ENCODE measurements around the gene ING1. TPM values are rescaled to one million over a fixed set of nuclear protein-coding genes. Genes with fewer than 3 reads are reported as not detected.

ING1 gene
- total and polyA plus RNA-seq, 8 donors = 9.3 to 24.3 (median 21.7) TPM

GRCh38 chr13:110702591-110703526 is 10.6 kb upstream of the ING1 start:
- ATAC-seq (no peak), DNase-seq (no peak)
- Histone ChIP-seq H3K36me3 (peaks cover 0 to 37% of the 10 kb centered on the region in 2 donors), H3K27me3 (no peaks in the 10 kb centered on the region), H3K9me3 (no peaks in the 10 kb centered on the region), H3K4me3 (no peak overlapping the region), H3K4me1 (peaks cover 14 to 69% of the 10 kb centered on the region in 2 donors), H3K27ac (no peak overlapping the region)
- intact Hi-C loops (cut with DNase I) = no loop called here
- TF ChIP-seq CTCF (IDR thresholded peaks at IDR 0.05) = no peak

- DNase-seq (no peak), ATAC-seq (no peak)
- peaks cover 14 to 44% of the 10 kb centered on the region in 2 donors for H3K4me1 ChIP-seq
- peak overlapping the region; percentile 65 to 78 for H3K27ac ChIP-seq
- intact Hi-C loops (cut with DNase I) = no loop called here
- H3K9me3 ChIP-seq = no peaks in the 10 kb centered on the region
- no peaks in the 10 kb centered on the region for H3K27me3 ChIP-seq
- peak overlapping the region; percentile 57 to 62 for H3K4me3 ChIP-seq
- H3K36me3 ChIP-seq = peaks cover 0 to 13% of the 10 kb centered on the region in 2 donors
- TF ChIP-seq CTCF (IDR thresholded peaks at IDR 0.05) = no peak
Measured at GRCh38 chr13:110705356-110705825, 8.1 kb upstream of the ING1 start.

GRCh38 chr13:110705826-110706569 is 7.5 kb upstream of the ING1 start, which contains the start of gene CARS2:
Gene CARS2, minus strand, starts transcription at chr13:110706116. Its CDS starts 23 bp downstream, at chr13:110706093.
- ATAC-seq = peak; percentile 99
- Histone ChIP-seq H3K9me3 (no peaks in the 10 kb centered on the region), H3K27ac (peak within 1 kb of the TSS; percentile 65 to 78), H3K4me1 (peaks cover 14 to 46% of the 10 kb centered on the region in 2 donors), H3K4me3 (peak within 1 kb of the TSS; percentile 57 to 62), H3K27me3 (no peaks in the 10 kb centered on the region), H3K36me3 (peaks cover 0 to 7% of the 10 kb centered on the region in 2 donors)
- TF ChIP-seq CTCF (IDR thresholded peaks at IDR 0.05) = no peak
- intact Hi-C loops (cut with DNase I) = no loop called here
- DNase-seq = peak; percentile 92 to 100 (median 96)

- intact Hi-C loops (cut with DNase I) = no loop called here
- H3K27me3 ChIP-seq = no peaks in the 10 kb centered on the region
- H3K9me3 ChIP-seq = no peaks in the 10 kb centered on the region
- peak overlapping the region; percentile 57 to 62 for H3K4me3 ChIP-seq
- no peaks in the 10 kb centered on the region for H3K36me3 ChIP-seq
- no peak for DNase-seq
- H3K27ac ChIP-seq = peak overlapping the region; percentile 65 to 78
- peaks cover 21 to 53% of the 10 kb centered on the region in 2 donors for H3K4me1 ChIP-seq
- no peak for ATAC-seq
- no peak for TF ChIP-seq CTCF (IDR thresholded peaks at IDR 0.05)
Measured at GRCh38 chr13:110706570-110707372, 6.7 kb upstream of the ING1 start.

All from left lung (tissue), 10 donors.